ENCODE results near the gene TIMM10B.
A peak's percentile ranks its signal among the peaks of the same experiment; 100 is the strongest.

The TIMM10B gene

GRCh38 chr11:6472934-6473333, 8.4 kb upstream of the TIMM10B start:
- Histone ChIP-seq H3K4me3 (peak overlapping the region; percentile 79 to 92), H3K36me3 (peaks cover 0 to 16% (median 15%) of the 10 kb centered on the region in 3 donors), H3K9me3 (no peaks in the 10 kb centered on the region), H3K27me3 (no peaks in the 10 kb centered on the region), H3K27ac (peak overlapping the region; percentile 84 to 92), H3K4me1 (peaks cover 5 to 57% (median 27%) of the 10 kb centered on the region in 4 donors)
- DNase-seq: no peak
- intact Hi-C loops (cut with DNase I; ENCODE audit: low total_unique reads): no loop called here
- no peak for TF ChIP-seq CTCF (IDR thresholded peaks at IDR 0.05)

- TF ChIP-seq CTCF (IDR thresholded peaks at IDR 0.05): no peak
- peak; percentile 93 to 98 for DNase-seq
- Histone ChIP-seq H3K27ac (peak within 1 kb of the TSS; percentile 84 to 92), H3K27me3 (no peaks in the 10 kb centered on the region), H3K9me3 (no peaks in the 10 kb centered on the region), H3K4me1 (peaks cover 5 to 53% (median 25%) of the 10 kb centered on the region in 4 donors), H3K36me3 (peaks cover 5 to 24% (median 23%) of the 10 kb centered on the region in 3 donors), H3K4me3 (peak within 1 kb of the TSS; percentile 79 to 92)
- intact Hi-C loops (cut with DNase I; ENCODE audit: low total_unique reads): no loop called here
Measured at GRCh38 chr11:6473451-6474412, 7.6 kb upstream of the TIMM10B start, which contains the start of gene TRIM3. Gene TRIM3, minus strand, starts transcription at chr11:6473941. Its CDS starts 8,246 bp downstream, at chr11:6465695.

- H3K36me3 ChIP-seq: peaks cover 7 to 30% (median 25%) of the 10 kb centered on the region in 3 donors
- H3K9me3 ChIP-seq: no peaks in the 10 kb centered on the region
- H3K4me1 ChIP-seq: peaks cover 5 to 46% (median 25%) of the 10 kb centered on the region in 4 donors
- no peak for TF ChIP-seq CTCF (IDR thresholded peaks at IDR 0.05)
- H3K27me3 ChIP-seq: no peaks in the 10 kb centered on the region
- DNase-seq: no peak
- peak overlapping the region; percentile 79 to 92 for H3K4me3 ChIP-seq
- intact Hi-C loops (cut with DNase I; ENCODE audit: low total_unique reads): no loop called here
- peak overlapping the region; percentile 84 to 92 for H3K27ac ChIP-seq
Measured at GRCh38 chr11:6474413-6474792, 6.9 kb upstream of the TIMM10B start.

GRCh38 chr11:6474806-6475500, 6.3 kb upstream of the TIMM10B start:
- no peak for DNase-seq
- Histone ChIP-seq H3K36me3 (peaks cover 7 to 33% (median 25%) of the 10 kb centered on the region in 3 donors), H3K4me3 (peak overlapping the region; percentile 79 to 92), H3K4me1 (peaks cover 0 to 46% (median 25%) of the 10 kb centered on the region in 4 donors), H3K27me3 (no peaks in the 10 kb centered on the region), H3K9me3 (no peaks in the 10 kb centered on the region), H3K27ac (peak overlapping the region; percentile 84 to 92)
- intact Hi-C loops (cut with DNase I; ENCODE audit: low total_unique reads): no loop called here
- TF ChIP-seq CTCF (IDR thresholded peaks at IDR 0.05): no peak

- intact Hi-C loops (cut with DNase I; ENCODE audit: low total_unique reads): no loop called here
- H3K9me3 ChIP-seq: no peaks in the 10 kb centered on the region
- DNase-seq: no peak
- H3K27ac ChIP-seq: no peak overlapping the region
- H3K36me3 ChIP-seq: peaks cover 7 to 33% (median 25%) of the 10 kb centered on the region in 3 donors
- peaks cover 0 to 50% (median 33%) of the 10 kb centered on the region in 4 donors for H3K4me1 ChIP-seq
- H3K27me3 ChIP-seq: no peaks in the 10 kb centered on the region
- TF ChIP-seq CTCF (IDR thresholded peaks at IDR 0.05): no peak
- H3K4me3 ChIP-seq: no peak overlapping the region
Measured at GRCh38 chr11:6475936-6476335, 5.4 kb upstream of the TIMM10B start.
